ENCODE data around the gene MYO1H.

Gene MYO1H

GRCh38 chr12:109346920-109347319, 780 bp upstream of the MYO1H start:
- Histone ChIP-seq H3K27ac (ENCODE audit: low read depth, low read length, severe bottlenecking) (no peak overlapping the region), H3K9me3 (ENCODE audit: control insufficient read depth, low read length) (peaks cover 3% of the 10 kb centered on the region), H3K4me1 (ENCODE audit: control insufficient read depth, insufficient read depth, low read length, poor library complexity, severe bottlenecking) (no peaks in the 10 kb centered on the region)

DNA sequence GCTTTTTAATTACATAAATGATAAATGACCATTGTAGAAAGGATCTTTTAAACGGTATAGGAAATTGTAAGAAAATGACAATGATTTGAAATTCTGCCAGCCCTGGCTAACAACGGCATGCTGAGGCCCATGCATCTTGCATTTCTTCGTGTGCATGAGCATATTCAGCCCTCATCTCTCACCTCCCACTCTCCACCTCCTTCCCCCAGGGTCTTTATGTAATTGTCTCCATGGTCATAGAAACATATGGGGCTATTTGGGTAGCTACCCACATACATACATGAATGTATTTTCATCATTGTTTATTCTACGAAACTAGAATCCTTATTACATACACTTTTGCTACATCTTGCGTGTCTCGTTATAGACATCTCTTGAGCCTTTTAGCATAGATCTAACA, 4.5 kb downstream of the MYO1H start:
- H3K36me3 ChIP-seq (ENCODE audit: control insufficient read depth, insufficient read depth, low read length) = no peaks in the 10 kb centered on the region
- no peak overlapping the region for H3K4me3 ChIP-seq (ENCODE audit: extremely low read depth, insufficient read depth, low read length, poor library complexity, severe bottlenecking)
- no peak overlapping the region for H3K27ac ChIP-seq (ENCODE audit: low read depth, low read length, severe bottlenecking)
- 71% methylated on average over 2 of the region's 6 CpGs; no CpG with 5 or more reads in 1 of the 2 experiments for WGBS, 2 experiments (ENCODE audit: insufficient coverage in 2 of 2)
- H3K9me3 ChIP-seq (ENCODE audit: control insufficient read depth, low read length) = no peaks in the 10 kb centered on the region
- H3K4me1 ChIP-seq (ENCODE audit: control insufficient read depth, insufficient read depth, low read length, poor library complexity, severe bottlenecking) = no peaks in the 10 kb centered on the region

More at GRCh38 chr12:109346920-109347319, 780 bp upstream of the MYO1H start:
- H3K36me3 ChIP-seq (ENCODE audit: control insufficient read depth, insufficient read depth, low read length) = no peaks in the 10 kb centered on the region
- H3K4me3 ChIP-seq (ENCODE audit: extremely low read depth, insufficient read depth, low read length, poor library complexity, severe bottlenecking) = no peak overlapping the region
- WGBS, 2 experiments (ENCODE audit: insufficient coverage in 2 of 2) = 40 to 100% methylated on average over 1 of the region's 3 CpGs

DNA sequence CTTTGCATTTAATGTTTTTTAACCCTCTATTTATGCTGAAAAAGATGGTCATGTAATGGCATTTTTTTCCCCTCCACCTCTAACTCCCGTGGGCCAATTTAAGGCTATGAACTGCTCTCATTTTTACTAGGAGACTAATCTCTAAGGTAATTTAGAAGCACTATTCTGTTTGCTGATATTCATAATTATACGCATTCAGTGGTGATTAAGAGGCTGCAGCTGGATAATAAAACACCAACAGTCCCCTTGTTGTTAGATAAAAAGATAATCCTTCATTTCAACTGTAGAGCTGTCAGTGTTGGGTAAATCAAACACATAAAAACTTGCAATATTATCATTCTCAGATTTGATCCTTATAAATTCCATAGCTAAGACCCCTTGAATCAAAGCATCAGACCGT, 8.9 kb downstream of the MYO1H start:
- WGBS, 2 experiments (ENCODE audit: insufficient coverage in 2 of 2) = no CpG with 5 or more reads among the region's 3 CpGs

DNA sequence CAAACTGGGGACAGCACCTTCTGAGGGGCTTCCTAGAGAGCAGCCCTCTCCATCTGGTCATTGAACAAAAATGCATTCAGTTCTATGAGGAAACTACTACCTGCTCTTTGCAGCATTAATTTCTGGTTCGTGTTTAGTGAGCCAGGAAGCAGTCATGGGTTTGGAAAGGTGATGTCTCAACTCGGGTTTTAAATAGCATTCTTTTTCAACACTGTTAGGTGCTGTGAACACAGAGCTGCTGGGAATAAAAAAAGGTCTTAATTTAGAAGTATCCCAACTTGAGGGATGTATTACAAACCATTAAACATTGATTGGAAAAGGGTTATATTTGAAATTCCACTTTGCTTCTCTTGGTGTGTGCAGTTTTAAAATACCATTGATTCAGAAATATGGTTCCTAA, 9.3 kb downstream of the MYO1H start:
- 63 to 92% methylated on average over 2 of the region's 2 CpGs for WGBS, 2 experiments (ENCODE audit: insufficient coverage in 2 of 2)
- Histone ChIP-seq H3K9me3 (ENCODE audit: control insufficient read depth, low read length) (no peaks in the 10 kb centered on the region), H3K4me1 (ENCODE audit: control insufficient read depth, insufficient read depth, low read length, poor library complexity, severe bottlenecking) (no peaks in the 10 kb centered on the region), H3K4me3 (ENCODE audit: extremely low read depth, insufficient read depth, low read length, poor library complexity, severe bottlenecking) (no peak overlapping the region), H3K27ac (ENCODE audit: low read depth, low read length, severe bottlenecking) (no peak overlapping the region), H3K36me3 (ENCODE audit: control insufficient read depth, insufficient read depth, low read length) (no peaks in the 10 kb centered on the region)

More for the DNA sequence above, 8.9 kb downstream of the MYO1H start:
- no peak overlapping the region for H3K27ac ChIP-seq (ENCODE audit: low read depth, low read length, severe bottlenecking)
- no peaks in the 10 kb centered on the region for H3K4me1 ChIP-seq (ENCODE audit: control insufficient read depth, insufficient read depth, low read length, poor library complexity, severe bottlenecking)
- no peaks in the 10 kb centered on the region for H3K36me3 ChIP-seq (ENCODE audit: control insufficient read depth, insufficient read depth, low read length)
- no peak overlapping the region for H3K4me3 ChIP-seq (ENCODE audit: extremely low read depth, insufficient read depth, low read length, poor library complexity, severe bottlenecking)
- no peaks in the 10 kb centered on the region for H3K9me3 ChIP-seq (ENCODE audit: control insufficient read depth, low read length)

- Histone ChIP-seq H3K4me1 (ENCODE audit: control insufficient read depth, insufficient read depth, low read length, poor library complexity, severe bottlenecking) (no peaks in the 10 kb centered on the region), H3K4me3 (ENCODE audit: extremely low read depth, insufficient read depth, low read length, poor library complexity, severe bottlenecking) (no peak overlapping the region), H3K9me3 (ENCODE audit: control insufficient read depth, low read length) (no peaks in the 10 kb centered on the region), H3K36me3 (ENCODE audit: control insufficient read depth, insufficient read depth, low read length) (no peaks in the 10 kb centered on the region), H3K27ac (ENCODE audit: low read depth, low read length, severe bottlenecking) (no peak overlapping the region)
- WGBS, 2 experiments (ENCODE audit: insufficient coverage in 2 of 2) = 91 to 94% methylated on average over 6 to 7 of the region's 10 CpGs
Observed at GRCh38 chr12:109358154-109358869, 10.6 kb downstream of the MYO1H start.

DNA sequence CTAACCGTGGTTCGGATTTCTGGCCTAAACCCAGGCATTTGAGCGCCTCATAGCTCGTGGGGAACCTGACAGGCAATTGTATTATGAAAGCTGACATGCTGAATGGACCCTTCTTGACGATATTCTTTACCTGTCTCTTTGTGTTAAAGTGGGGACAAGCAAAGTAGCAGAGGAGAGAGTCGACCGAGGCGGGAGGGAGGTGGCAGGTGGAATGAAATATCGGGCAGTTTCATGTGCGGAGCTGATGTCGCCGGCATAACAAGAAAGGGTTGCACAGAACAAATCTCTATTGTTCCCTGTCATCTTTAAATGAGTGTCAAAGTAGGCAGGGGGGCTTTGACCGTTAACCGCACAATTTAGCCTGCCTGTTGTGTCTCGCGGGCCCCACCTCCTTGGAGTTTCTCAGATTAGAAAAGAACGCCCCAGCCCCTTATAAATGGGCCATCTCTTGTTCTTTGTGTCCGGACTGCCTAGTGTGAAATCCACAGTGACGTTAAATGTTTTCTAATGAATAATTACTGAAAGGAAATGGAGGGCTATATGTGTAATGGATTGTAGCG, 11.5 kb downstream of the MYO1H start:
- Histone ChIP-seq H3K36me3 (ENCODE audit: control insufficient read depth, insufficient read depth, low read length) (no peaks in the 10 kb centered on the region), H3K27ac (ENCODE audit: low read depth, low read length, severe bottlenecking) (no peak overlapping the region)
- 92 to 95% methylated on average over 18 to 19 of the region's 20 CpGs for WGBS, 2 experiments (ENCODE audit: insufficient coverage in 2 of 2)

GRCh38 chr12:109369831-109370230, 22.1 kb downstream of the MYO1H start:
- 100% methylated on average over 2 to 3 of the region's 5 CpGs for WGBS, 2 experiments (ENCODE audit: insufficient coverage in 2 of 2)

More for the DNA sequence above, 11.5 kb downstream of the MYO1H start:
- Histone ChIP-seq H3K9me3 (ENCODE audit: control insufficient read depth, low read length) (no peaks in the 10 kb centered on the region), H3K4me3 (ENCODE audit: extremely low read depth, insufficient read depth, low read length, poor library complexity, severe bottlenecking) (no peak overlapping the region), H3K4me1 (ENCODE audit: control insufficient read depth, insufficient read depth, low read length, poor library complexity, severe bottlenecking) (no peaks in the 10 kb centered on the region)

DNA sequence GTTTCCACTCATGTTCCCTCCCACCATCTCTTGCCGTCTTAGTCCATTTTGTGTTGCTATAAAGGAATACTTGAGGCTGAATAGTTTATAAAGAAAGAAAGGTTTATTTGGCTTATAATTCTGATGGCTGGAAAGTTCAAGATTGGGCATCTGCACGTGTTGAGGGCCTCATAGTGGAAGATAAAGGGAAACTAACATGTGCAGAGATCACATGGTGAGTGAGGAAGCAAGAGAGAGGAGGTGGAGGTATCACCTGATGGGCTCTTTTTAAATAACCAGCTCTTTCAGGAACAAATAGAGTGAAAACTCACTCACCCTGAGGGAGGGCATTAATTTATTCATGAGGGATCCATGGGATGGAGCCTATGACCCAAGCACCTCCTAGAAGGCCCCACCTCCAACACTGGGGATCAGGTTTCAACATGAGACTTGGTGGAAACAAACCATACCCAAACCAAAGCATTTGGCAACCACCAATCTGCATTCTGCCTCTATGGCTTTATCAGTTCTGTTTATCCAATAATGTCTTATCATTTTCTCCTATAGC, 29.5 kb downstream of the MYO1H start:
- no peak overlapping the region for H3K4me3 ChIP-seq (ENCODE audit: extremely low read depth, insufficient read depth, low read length, poor library complexity, severe bottlenecking)
- H3K36me3 ChIP-seq (ENCODE audit: control insufficient read depth, insufficient read depth, low read length) = no peaks in the 10 kb centered on the region
- no peaks in the 10 kb centered on the region for H3K4me1 ChIP-seq (ENCODE audit: control insufficient read depth, insufficient read depth, low read length, poor library complexity, severe bottlenecking)
- no peaks in the 10 kb centered on the region for H3K9me3 ChIP-seq (ENCODE audit: control insufficient read depth, low read length)
- H3K27ac ChIP-seq (ENCODE audit: low read depth, low read length, severe bottlenecking) = no peak overlapping the region
- 41 to 42% methylated on average over 1 of the region's 2 CpGs for WGBS, 2 experiments (ENCODE audit: insufficient coverage in 2 of 2)

More at GRCh38 chr12:109369831-109370230, 22.1 kb downstream of the MYO1H start:
- H3K27ac ChIP-seq (ENCODE audit: low read depth, low read length, severe bottlenecking) = no peak overlapping the region
- H3K36me3 ChIP-seq (ENCODE audit: control insufficient read depth, insufficient read depth, low read length) = no peaks in the 10 kb centered on the region
- H3K4me3 ChIP-seq (ENCODE audit: extremely low read depth, insufficient read depth, low read length, poor library complexity, severe bottlenecking) = no peak overlapping the region
- no peaks in the 10 kb centered on the region for H3K9me3 ChIP-seq (ENCODE audit: control insufficient read depth, low read length)
- no peaks in the 10 kb centered on the region for H3K4me1 ChIP-seq (ENCODE audit: control insufficient read depth, insufficient read depth, low read length, poor library complexity, severe bottlenecking)

DNA sequence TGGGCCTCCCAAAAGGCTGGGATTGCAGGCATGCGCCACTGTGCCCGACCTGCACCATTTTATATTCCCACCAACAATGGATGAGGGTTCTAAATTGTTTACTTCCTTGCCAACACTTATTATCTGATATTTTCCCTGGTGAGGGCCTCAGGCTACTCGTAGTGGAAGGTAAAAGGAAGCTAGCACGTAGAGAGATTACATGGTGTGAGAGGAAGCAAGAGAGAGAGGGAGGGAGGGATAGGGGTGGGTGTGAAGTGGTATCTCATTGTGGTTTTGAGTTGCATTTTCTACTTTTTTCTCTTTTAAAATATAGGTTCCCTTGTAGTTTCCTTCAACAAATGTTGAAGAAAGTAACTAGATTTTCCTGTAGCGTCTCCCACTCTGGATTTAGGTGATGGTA, 30.9 kb downstream of the MYO1H start:
- no peaks in the 10 kb centered on the region for H3K36me3 ChIP-seq (ENCODE audit: control insufficient read depth, insufficient read depth, low read length)
- no peaks in the 10 kb centered on the region for H3K4me1 ChIP-seq (ENCODE audit: control insufficient read depth, insufficient read depth, low read length, poor library complexity, severe bottlenecking)
- H3K9me3 ChIP-seq (ENCODE audit: control insufficient read depth, low read length) = peaks cover 4% of the 10 kb centered on the region
- 65 to 100% methylated on average over 1 to 2 of the region's 5 CpGs for WGBS, 2 experiments (ENCODE audit: insufficient coverage in 2 of 2)
- H3K4me3 ChIP-seq (ENCODE audit: extremely low read depth, insufficient read depth, low read length, poor library complexity, severe bottlenecking) = no peak overlapping the region
- H3K27ac ChIP-seq (ENCODE audit: low read depth, low read length, severe bottlenecking) = no peak overlapping the region

- Histone ChIP-seq H3K4me3 (ENCODE audit: extremely low read depth, insufficient read depth, low read length, poor library complexity, severe bottlenecking) (no peak overlapping the region), H3K9me3 (ENCODE audit: control insufficient read depth, low read length) (peaks cover 5% of the 10 kb centered on the region), H3K4me1 (ENCODE audit: control insufficient read depth, insufficient read depth, low read length, poor library complexity, severe bottlenecking) (no peaks in the 10 kb centered on the region), H3K36me3 (ENCODE audit: control insufficient read depth, insufficient read depth, low read length) (no peaks in the 10 kb centered on the region), H3K27ac (ENCODE audit: low read depth, low read length, severe bottlenecking) (no peak overlapping the region)
Observed at GRCh38 chr12:109382031-109382430, 34.3 kb downstream of the MYO1H start.

- H3K36me3 ChIP-seq (ENCODE audit: control insufficient read depth, insufficient read depth, low read length) = no peaks in the 10 kb centered on the region
- peaks cover 10% of the 10 kb centered on the region for H3K9me3 ChIP-seq (ENCODE audit: control insufficient read depth, low read length)
- 90% methylated on average over 1 of the region's 2 CpGs; no CpG with 5 or more reads in 1 of the 2 experiments for WGBS, 2 experiments (ENCODE audit: insufficient coverage in 2 of 2)
- H3K4me1 ChIP-seq (ENCODE audit: control insufficient read depth, insufficient read depth, low read length, poor library complexity, severe bottlenecking) = no peaks in the 10 kb centered on the region
- no peak overlapping the region for H3K4me3 ChIP-seq (ENCODE audit: extremely low read depth, insufficient read depth, low read length, poor library complexity, severe bottlenecking)
- no peak overlapping the region for H3K27ac ChIP-seq (ENCODE audit: low read depth, low read length, severe bottlenecking)
Observed at GRCh38 chr12:109383240-109383639, 35.5 kb downstream of the MYO1H start.
